A549 (cell line): ENCODE data around the gene PIEZO2. TPM values are rescaled to one million over a fixed set of nuclear protein-coding genes. Genes with fewer than 3 reads are reported as not detected.

Source experiments
- ATAC-seq, 2 experiments: fragments of 200-7000 bp in 1 of 2; fragments of >200 bp in 1 of 2; cut with Nextera tagmentation in 1 of 2; cut with Tn5 transposase in 1 of 2; 3 replicates each; pipeline versions ENCODE4 v1.8.0 to v1.9.1; 2018 to 2020; ENCODE audit warnings: mild to moderate bottlenecking in 1 of 2, moderate library complexity in 1 of 2
- CTCF ChIA-PET: fragments of 300-600 bp; sonication (Branson Sonifier 250); formaldehyde crosslinking; extraction: SDS; loops from one replicate; lab custom pipeline; 2021; ENCODE audit warnings: antibody characterized with exemption, inconsistent platforms; lab: Yijun Ruan, JAX
- POLR2A ChIA-PET: fragments of 350-600 bp; formaldehyde crosslinking; extraction: SDS; loops from one replicate; lab custom pipeline; 2021; ENCODE audit warnings: antibody characterized with exemption, inconsistent platforms; lab: Yijun Ruan, JAX
- DNase-seq, 2 experiments: peaks; one replicate each; pipeline versions ENCODE4 v3.0.0 to v3.0.0-alpha.2; 2011 to 2016; ENCODE audit warnings: low read depth in 1 of 2, low spot score in 1 of 2
- FAIRE-seq: peaks from 2 replicates; lab custom pipeline; 2011; peaks lifted over from hg19 to GRCh38; lab: Jason Lieb, UNC
- H3K27ac ChIP-seq, 2 experiments: fragments of >200 bp; sonication (Bioruptor Twin); formaldehyde crosslinking; 3 replicates each; pipeline ENCODE4 v1.5.1; 2016 to 2017
- H3K4me1 ChIP-seq: fragments of >200 bp; sonication (Bioruptor Twin); formaldehyde crosslinking; 3 replicates; pipeline ENCODE4 v1.6.1; 2016
- H3K4me2 ChIP-seq: fragments of >200 bp; sonication (Bioruptor Twin); formaldehyde crosslinking; 3 replicates; pipeline ENCODE4 v1.6.1; 2016
- H3K4me3 ChIP-seq: fragments of >200 bp; sonication (Bioruptor Twin); formaldehyde crosslinking; 3 replicates; pipeline ENCODE4 v1.5.1; 2016
- H3K9me3 ChIP-seq: fragments of >200 bp; sonication (Bioruptor Twin); formaldehyde crosslinking; 3 replicates; pipeline ENCODE4 v1.6.1; 2016
- BHLHE40 ChIP-seq: IDR thresholded peaks from 2 replicates; pipeline ENCODE4 v1.6.1; 2012; ENCODE audit warnings: low read depth, low read length, inconsistent platforms
- CBX8 ChIP-seq: fragments of 200-600 bp; sonication (generic); IDR thresholded peaks from 2 replicates; pipeline ENCODE4 v1.6.1; 2016
- EHF ChIP-seq: fragments of 250-450 bp; sonication (Bioruptor Pico); IDR thresholded peaks from 2 replicates; pipeline ENCODE4 v1.5.0; 2020; ENCODE audit warnings: mild to moderate bottlenecking
- GATA3 ChIP-seq: IDR thresholded peaks from 2 replicates; pipeline ENCODE4 v1.6.1; 2012; ENCODE audit warnings: borderline replicate concordance
- HEYL ChIP-seq: fragments of 250-450 bp; sonication (Bioruptor Pico); IDR thresholded peaks from 2 replicates; pipeline ENCODE4 v1.8.0; 2021; ENCODE audit warnings: mild to moderate bottlenecking, moderate library complexity
- JUNB ChIP-seq: fragments of >200 bp; sonication (Bioruptor Twin); formaldehyde crosslinking; IDR thresholded peaks from 2 replicates; pipeline ENCODE4 v1.6.1; 2016
- KDM1A ChIP-seq: fragments of 200-600 bp; sonication (generic); IDR thresholded peaks from 2 replicates; pipeline ENCODE4 v1.6.1; 2016; ENCODE audit warnings: low read depth, mild to moderate bottlenecking
- MAFK ChIP-seq: fragments of 450-650 bp; IDR thresholded peaks from 2 replicates; pipeline ENCODE4 v1.6.1; 2014; ENCODE audit not compliant: partially characterized antibody
- MAZ ChIP-seq: fragments of 150-350 bp; IDR thresholded peaks from 2 replicates; pipeline ENCODE4 v1.6.1; 2014; ENCODE audit warnings: antibody characterized with exemption, low read depth, low read length, borderline replicate concordance
- NPAS2 ChIP-seq: fragments of 250-450 bp; sonication (Bioruptor Pico); IDR thresholded peaks from 2 replicates; pipeline ENCODE4 v1.8.0; 2022; ENCODE audit warnings: mild to moderate bottlenecking, moderate library complexity, borderline replicate concordance
- POLR2AphosphoS2 ChIP-seq: conservative IDR thresholded peaks from 2 replicates; pipeline ENCODE4 v1.6.1; 2012; ENCODE audit warnings: low read length, improper control_type of control experiment, inconsistent platforms
- RAD21 ChIP-seq, 2 experiments: fragments of >200 bp in 1 of 2; sonication (Bioruptor Twin) in 1 of 2; formaldehyde crosslinking in 1 of 2; IDR thresholded peaks in 1 of 2; conservative IDR thresholded peaks in 1 of 2; 2 replicates in 1 of 2; 3 replicates in 1 of 2; pipeline ENCODE4 v1.6.1; 2012 to 2018; ENCODE audit warnings: inconsistent platforms in 1 of 2
- RARB ChIP-seq: fragments of 250-450 bp; sonication (Bioruptor Pico); IDR thresholded peaks from 2 replicates; pipeline ENCODE4 v1.8.0; 2021; ENCODE audit warnings: mild to moderate bottlenecking, moderate library complexity
- TFCP2L1 ChIP-seq: fragments of 250-450 bp; sonication (Bioruptor Pico); IDR thresholded peaks from 2 replicates; pipeline ENCODE4 v1.5.0; 2021; ENCODE audit warnings: mild to moderate bottlenecking
- WGBS: methylation state at CpG from one replicate; pipeline ENCODE4 v1.1.6; 2017; ENCODE audit errors: missing lambda C conversion rate; 5-methylcytosine and 5-hydroxymethylcytosine counted together
- polyA plus RNA-seq, 4 experiments: library from polyadenylated mRNA; depleted of rRNA in 3 of 4; stranded (reverse); fragments of >200 nt; fragmentation: RNase III in 1 of 4; extraction: RNeasy Plus Mini Kit Qiagen cat#74134 plus additional on column Dnase treatment in 1 of 4; gene quantifications; 2 replicates in 3 of 4; 3 replicates in 1 of 4; pipeline ENCODE4 v1.2.3, GENCODE V29; 2011 to 2017
- TF ChIP-seq, protein P1 (sequence below): fragments of 250-450 bp; sonication (Bioruptor Pico); IDR thresholded peaks from 2 replicates; pipeline ENCODE4 v1.5.0; 2020; ENCODE audit warnings: low read depth, mild to moderate bottlenecking, moderate library complexity
- TF ChIP-seq, protein P2 (sequence below): fragments of 200-600 bp; sonication (generic); IDR thresholded peaks from 2 replicates; pipeline ENCODE4 v1.6.1; 2016; ENCODE audit warnings: antibody characterized with exemption, mild to moderate bottlenecking, moderate library complexity
- TF ChIP-seq, protein P3 (sequence below): IDR thresholded peaks from 2 replicates; pipeline ENCODE4 v1.6.1; 2012; ENCODE audit warnings: low read depth, borderline replicate concordance
- TF ChIP-seq, protein P4 (sequence below): fragments of 450-650 bp; IDR thresholded peaks from 2 replicates; pipeline ENCODE4 v1.6.1; 2014; ENCODE audit warnings: antibody characterized with exemption
- TF ChIP-seq, protein P5 (sequence below): IDR thresholded peaks from 2 replicates; pipeline ENCODE4 v1.6.1; 2012

The PIEZO2 gene
- polyA plus RNA-seq, 2 of the 4 experiments (the other 2 are of a cell fraction) = 0.80 to 1.6 TPM

DNA sequence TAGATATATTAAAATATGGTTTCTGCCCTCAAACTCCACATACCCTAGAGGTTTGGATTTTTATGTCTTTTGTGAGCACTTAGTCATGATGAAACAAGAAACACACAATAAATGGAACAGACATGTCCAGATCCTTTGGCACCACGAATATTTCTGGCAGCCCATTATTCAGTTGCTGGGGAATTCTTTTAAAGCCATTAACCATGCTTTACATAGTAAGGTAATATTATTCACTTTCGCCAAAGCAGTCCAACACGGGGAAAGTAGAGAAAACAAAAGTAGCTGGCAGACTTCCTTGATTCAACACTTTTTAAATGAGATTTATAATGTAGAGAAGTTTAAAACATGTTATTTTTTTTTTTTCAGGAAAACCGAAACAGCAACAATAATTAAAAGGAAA lies 235.4 kb downstream of the PIEZO2 start:
- POLR2A ChIA-PET = no interaction called here
- ATAC-seq = no peak
- FAIRE-seq = no peak
- no peaks in the 10 kb centered on the region for H3K9me3 ChIP-seq
- 21% methylated on average over 4 of the region's 4 CpGs for whole genome bisulfite sequencing
- no peak overlapping the region for H3K4me2 ChIP-seq
- TF ChIP-seq, protein P1, sequence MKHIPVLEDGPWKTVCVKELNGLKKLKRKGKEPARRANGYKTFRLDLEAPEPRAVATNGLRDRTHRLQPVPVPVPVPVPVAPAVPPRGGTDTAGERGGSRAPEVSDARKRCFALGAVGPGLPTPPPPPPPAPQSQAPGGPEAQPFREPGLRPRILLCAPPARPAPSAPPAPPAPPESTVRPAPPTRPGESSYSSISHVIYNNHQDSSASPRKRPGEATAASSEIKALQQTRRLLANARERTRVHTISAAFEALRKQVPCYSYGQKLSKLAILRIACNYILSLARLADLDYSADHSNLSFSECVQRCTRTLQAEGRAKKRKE (CRISPR knock-in tag) = no peak
- TF ChIP-seq, protein P2, sequence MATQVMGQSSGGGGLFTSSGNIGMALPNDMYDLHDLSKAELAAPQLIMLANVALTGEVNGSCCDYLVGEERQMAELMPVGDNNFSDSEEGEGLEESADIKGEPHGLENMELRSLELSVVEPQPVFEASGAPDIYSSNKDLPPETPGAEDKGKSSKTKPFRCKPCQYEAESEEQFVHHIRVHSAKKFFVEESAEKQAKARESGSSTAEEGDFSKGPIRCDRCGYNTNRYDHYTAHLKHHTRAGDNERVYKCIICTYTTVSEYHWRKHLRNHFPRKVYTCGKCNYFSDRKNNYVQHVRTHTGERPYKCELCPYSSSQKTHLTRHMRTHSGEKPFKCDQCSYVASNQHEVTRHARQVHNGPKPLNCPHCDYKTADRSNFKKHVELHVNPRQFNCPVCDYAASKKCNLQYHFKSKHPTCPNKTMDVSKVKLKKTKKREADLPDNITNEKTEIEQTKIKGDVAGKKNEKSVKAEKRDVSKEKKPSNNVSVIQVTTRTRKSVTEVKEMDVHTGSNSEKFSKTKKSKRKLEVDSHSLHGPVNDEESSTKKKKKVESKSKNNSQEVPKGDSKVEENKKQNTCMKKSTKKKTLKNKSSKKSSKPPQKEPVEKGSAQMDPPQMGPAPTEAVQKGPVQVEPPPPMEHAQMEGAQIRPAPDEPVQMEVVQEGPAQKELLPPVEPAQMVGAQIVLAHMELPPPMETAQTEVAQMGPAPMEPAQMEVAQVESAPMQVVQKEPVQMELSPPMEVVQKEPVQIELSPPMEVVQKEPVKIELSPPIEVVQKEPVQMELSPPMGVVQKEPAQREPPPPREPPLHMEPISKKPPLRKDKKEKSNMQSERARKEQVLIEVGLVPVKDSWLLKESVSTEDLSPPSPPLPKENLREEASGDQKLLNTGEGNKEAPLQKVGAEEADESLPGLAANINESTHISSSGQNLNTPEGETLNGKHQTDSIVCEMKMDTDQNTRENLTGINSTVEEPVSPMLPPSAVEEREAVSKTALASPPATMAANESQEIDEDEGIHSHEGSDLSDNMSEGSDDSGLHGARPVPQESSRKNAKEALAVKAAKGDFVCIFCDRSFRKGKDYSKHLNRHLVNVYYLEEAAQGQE = no peak
- no peak for TF ChIP-seq POLR2AphosphoS2
- TF ChIP-seq RAD21 (conservative IDR thresholded peaks at IDR 0.05 in 1 of 2, IDR thresholded peaks at IDR 0.05 in 1 of 2) = no peak
- TF ChIP-seq MAFK = no peak
- no peak for TF ChIP-seq HEYL (CRISPR knock-in tag)
- TF ChIP-seq KDM1A = no peak
- TF ChIP-seq GATA3 = no peak
- no peak for TF ChIP-seq JUNB
- TF ChIP-seq BHLHE40 = no peak
- TF ChIP-seq TFCP2L1 (CRISPR knock-in tag) = no peak
- no peak for TF ChIP-seq CBX8
- no peak for TF ChIP-seq NPAS2 (CRISPR knock-in tag)
- TF ChIP-seq, protein P3, sequence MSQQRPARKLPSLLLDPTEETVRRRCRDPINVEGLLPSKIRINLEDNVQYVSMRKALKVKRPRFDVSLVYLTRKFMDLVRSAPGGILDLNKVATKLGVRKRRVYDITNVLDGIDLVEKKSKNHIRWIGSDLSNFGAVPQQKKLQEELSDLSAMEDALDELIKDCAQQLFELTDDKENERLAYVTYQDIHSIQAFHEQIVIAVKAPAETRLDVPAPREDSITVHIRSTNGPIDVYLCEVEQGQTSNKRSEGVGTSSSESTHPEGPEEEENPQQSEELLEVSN = no peak
- TF ChIP-seq RARB (CRISPR knock-in tag) = no peak
- no peak for TF ChIP-seq MAZ
- no peak for DNase-seq
- no peak overlapping the region for H3K27ac ChIP-seq
- no peaks in the 10 kb centered on the region for H3K4me1 ChIP-seq
- no peak overlapping the region for H3K4me3 ChIP-seq
- CTCF ChIA-PET = no interaction called here

DNA sequence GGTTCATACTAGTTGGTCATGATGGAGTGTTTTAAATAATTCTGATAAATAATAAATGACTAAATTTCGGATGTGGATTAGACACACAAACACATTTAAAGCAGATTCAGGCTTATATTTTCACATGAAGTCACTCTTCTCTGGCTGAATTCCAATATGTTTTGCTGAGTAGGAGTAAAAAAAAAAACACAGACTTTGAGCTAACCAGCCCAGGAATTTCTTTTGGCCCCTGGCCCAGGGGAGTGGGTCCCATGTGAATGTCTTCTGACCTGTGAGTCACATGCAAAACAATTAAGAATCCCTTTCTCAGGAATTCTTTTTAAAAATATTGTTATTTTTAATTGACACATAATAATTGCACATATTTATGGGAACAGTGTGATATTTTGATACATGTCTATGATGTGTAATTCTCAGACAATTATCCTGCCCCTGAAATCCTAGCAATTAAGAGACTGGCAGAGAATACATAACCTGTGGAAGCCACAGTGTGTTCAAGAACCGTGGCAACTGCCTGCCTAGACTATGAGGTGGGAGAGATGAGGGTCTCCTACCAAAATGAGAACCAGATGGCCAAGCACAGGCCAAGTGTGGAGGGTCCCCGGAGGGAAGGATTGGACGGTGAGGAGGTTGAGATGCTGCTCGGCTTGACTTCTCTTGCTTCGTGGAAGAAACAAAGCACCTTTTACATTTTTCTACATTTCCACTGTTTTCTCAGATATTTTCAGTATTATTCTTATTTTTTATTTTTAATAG lies 236.4 kb downstream of the PIEZO2 start:
- Histone ChIP-seq H3K9me3 (no peaks in the 10 kb centered on the region), H3K27ac (no peak overlapping the region), H3K4me3 (no peak overlapping the region), H3K4me2 (no peak overlapping the region), H3K4me1 (no peaks in the 10 kb centered on the region)
- FAIRE-seq = no peak
- TF ChIP-seq, protein P4, sequence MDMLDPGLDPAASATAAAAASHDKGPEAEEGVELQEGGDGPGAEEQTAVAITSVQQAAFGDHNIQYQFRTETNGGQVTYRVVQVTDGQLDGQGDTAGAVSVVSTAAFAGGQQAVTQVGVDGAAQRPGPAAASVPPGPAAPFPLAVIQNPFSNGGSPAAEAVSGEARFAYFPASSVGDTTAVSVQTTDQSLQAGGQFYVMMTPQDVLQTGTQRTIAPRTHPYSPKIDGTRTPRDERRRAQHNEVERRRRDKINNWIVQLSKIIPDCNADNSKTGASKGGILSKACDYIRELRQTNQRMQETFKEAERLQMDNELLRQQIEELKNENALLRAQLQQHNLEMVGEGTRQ = no peak
- TF ChIP-seq EHF = no peak
- TF ChIP-seq, protein P5, sequence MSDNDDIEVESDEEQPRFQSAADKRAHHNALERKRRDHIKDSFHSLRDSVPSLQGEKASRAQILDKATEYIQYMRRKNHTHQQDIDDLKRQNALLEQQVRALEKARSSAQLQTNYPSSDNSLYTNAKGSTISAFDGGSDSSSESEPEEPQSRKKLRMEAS = no peak
- 37% methylated on average over 6 of the region's 6 CpGs for WGBS
- DNase-seq = no peak
- POLR2A ChIA-PET = no interaction called here
- CTCF ChIA-PET = no interaction called here
- no peak for ATAC-seq
